Esophagus squamous epithelium (tissue), 5 donors: ENCODE data around the gene PTPN6. TPM values are rescaled to one million over a fixed set of nuclear protein-coding genes. Genes with fewer than 3 reads are reported as not detected.
"Not testable (repeated sequence)": the region's sequence is repeated elsewhere in the genome, so short reads cannot be mapped to it uniquely, and the experiment has no call there.

Source experiments
- DNase-seq: peaks from one replicate; lab custom pipeline; 2025; lab: John Stamatoyannopoulos, UW
- H3K27ac ChIP-seq, 4 donors: fragments of 200-600 bp; sonication (generic); one replicate each; pipeline ENCODE4 v1.5.1; 2016 to 2019; ENCODE audit warnings: mild to moderate bottlenecking in 1 of 4
- H3K27me3 ChIP-seq, 4 donors: fragments of 200-600 bp; sonication (generic); 1 replicate in 3 of 4; 2 replicates in 1 of 4; pipeline versions ENCODE4 v1.5.1 to v1.6.0; 2017 to 2021; ENCODE audit warnings: antibody characterized with exemption in 1 of 4
- H3K36me3 ChIP-seq, 3 donors: fragments of 200-600 bp; sonication (generic); one replicate each; pipeline ENCODE4 v1.5.1; 2016 to 2019
- H3K4me1 ChIP-seq, 3 donors: fragments of 200-600 bp; sonication (generic); one replicate each; pipeline ENCODE4 v1.5.1; 2017 to 2019
- H3K4me3 ChIP-seq, 4 donors: fragments of 200-600 bp; sonication (generic); 1 replicate in 3 of 4; 2 replicates in 1 of 4; pipeline ENCODE4 v1.5.1; 2016 to 2019; ENCODE audit warnings: mild to moderate bottlenecking in 2 of 4, moderate library complexity in 1 of 4
- H3K9me3 ChIP-seq, 3 donors: fragments of 200-600 bp; sonication (generic); one replicate each; pipeline ENCODE4 v1.5.1; 2016 to 2019
- POLR2A ChIP-seq, 4 donors: fragments of 450-650 bp; IDR thresholded peaks; one replicate each; pipeline ENCODE4 v1.6.1; 2017; ENCODE audit warnings: antibody characterized with exemption in 4 of 4, mild to moderate bottlenecking in 4 of 4, moderate library complexity in 3 of 4
- WGBS, 2 donors: methylation state at CpG; one replicate each; pipeline ENCODE4 v1.1.5; 2018; 5-methylcytosine and 5-hydroxymethylcytosine counted together
- intact Hi-C: fragments of 100-400 bp; cut with DNase I; formaldehyde crosslinking; loops from one replicate; pipeline ENCODE4 v1.15.0; 2022
- total RNA-seq, 4 donors: library from RNA; depleted of rRNA; stranded (reverse); fragments of >200 nt; gene quantifications; one replicate each; pipeline ENCODE4 v1.1.0, GENCODE V29; 2016
- TF ChIP-seq, protein P1 (sequence below), 6 experiments: fragments of 450-650 bp in 4 of 6; fragments of 200-600 bp in 2 of 6; sonication (generic) in 2 of 6; IDR thresholded peaks; one replicate each; pipeline ENCODE4 v1.5.1; 2016 to 2019; ENCODE audit warnings: antibody characterized with exemption in 6 of 6, mild to moderate bottlenecking in 4 of 6, moderate library complexity in 4 of 6
- donor health status: DM: yes; HTN: yes; CAD: no.

Gene PTPN6
- total RNA-seq, 4 donors from 2014 or later = 11.0 to 29.7 (median 21.5) TPM

DNA sequence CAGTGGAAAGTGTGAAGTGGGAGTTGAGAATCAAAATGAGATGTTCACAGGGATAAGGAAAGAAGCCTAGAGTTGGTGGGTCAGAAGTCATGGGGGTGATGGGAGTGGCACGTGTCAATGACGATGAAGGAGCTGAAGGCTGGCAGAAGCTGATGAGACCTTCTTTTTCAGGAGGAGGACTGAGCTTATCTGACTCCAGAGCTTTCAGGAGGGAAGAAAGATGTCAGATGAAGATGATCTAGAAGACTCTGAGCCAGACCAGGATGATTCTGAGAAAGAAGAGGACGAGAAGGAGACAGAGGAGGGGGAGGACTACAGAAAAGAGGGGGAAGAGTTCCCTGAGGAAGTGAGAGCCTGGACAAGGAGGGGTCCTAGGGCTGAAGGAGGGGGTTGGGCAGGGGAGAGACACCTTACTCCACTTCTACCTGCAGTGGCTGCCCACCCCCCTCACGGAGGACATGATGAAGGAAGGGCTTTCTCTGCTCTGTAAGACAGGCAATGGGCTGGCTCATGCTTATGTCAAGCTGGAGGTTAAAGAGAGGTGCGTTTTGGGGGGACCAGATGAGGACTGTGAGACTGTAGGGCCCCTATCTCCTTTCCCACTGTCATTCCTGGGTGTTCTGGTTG lies 45.6 kb upstream of the PTPN6 start:
- Histone ChIP-seq H3K9me3 (no peaks in the 10 kb centered on the region), H3K36me3 (peaks cover 0 to 15% (median 0%) of the 10 kb centered on the region in 3 donors), H3K27me3 (no peaks in the 10 kb centered on the region), H3K27ac (peak overlapping the region; percentile 81 to 87 (median 84)), H3K4me3 (peak overlapping the region; percentile 56 to 83 (median 66)), H3K4me1 (peaks cover 0 to 17% (median 9%) of the 10 kb centered on the region in 3 donors)
- TF ChIP-seq, protein P1, sequence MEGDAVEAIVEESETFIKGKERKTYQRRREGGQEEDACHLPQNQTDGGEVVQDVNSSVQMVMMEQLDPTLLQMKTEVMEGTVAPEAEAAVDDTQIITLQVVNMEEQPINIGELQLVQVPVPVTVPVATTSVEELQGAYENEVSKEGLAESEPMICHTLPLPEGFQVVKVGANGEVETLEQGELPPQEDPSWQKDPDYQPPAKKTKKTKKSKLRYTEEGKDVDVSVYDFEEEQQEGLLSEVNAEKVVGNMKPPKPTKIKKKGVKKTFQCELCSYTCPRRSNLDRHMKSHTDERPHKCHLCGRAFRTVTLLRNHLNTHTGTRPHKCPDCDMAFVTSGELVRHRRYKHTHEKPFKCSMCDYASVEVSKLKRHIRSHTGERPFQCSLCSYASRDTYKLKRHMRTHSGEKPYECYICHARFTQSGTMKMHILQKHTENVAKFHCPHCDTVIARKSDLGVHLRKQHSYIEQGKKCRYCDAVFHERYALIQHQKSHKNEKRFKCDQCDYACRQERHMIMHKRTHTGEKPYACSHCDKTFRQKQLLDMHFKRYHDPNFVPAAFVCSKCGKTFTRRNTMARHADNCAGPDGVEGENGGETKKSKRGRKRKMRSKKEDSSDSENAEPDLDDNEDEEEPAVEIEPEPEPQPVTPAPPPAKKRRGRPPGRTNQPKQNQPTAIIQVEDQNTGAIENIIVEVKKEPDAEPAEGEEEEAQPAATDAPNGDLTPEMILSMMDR (IDR thresholded peaks at IDR 0.05) = no peak
- no peak for TF ChIP-seq POLR2A (IDR thresholded peaks at IDR 0.05)
- intact Hi-C loops = no loop called here
- 62 to 66% methylated on average over 5 of the region's 5 CpGs for WGBS, 2 donors
- DNase-seq = no peak

GRCh38 chr12:6908141-6908540 lies 43.0 kb upstream of the PTPN6 start:
- WGBS, 2 donors = 93 to 100% methylated on average over 1 to 11 of the region's 11 CpGs
- H3K27ac ChIP-seq, H3K4me3 ChIP-seq, H3K27me3 ChIP-seq, DNase-seq, H3K9me3 ChIP-seq, intact Hi-C loops: not testable (repeated sequence)
- peaks cover 0 to 15% (median 0%) of the 10 kb centered on the region in 3 donors for H3K36me3 ChIP-seq
- H3K4me1 ChIP-seq = peaks cover 0 to 17% (median 9%) of the 10 kb centered on the region in 3 donors

DNA sequence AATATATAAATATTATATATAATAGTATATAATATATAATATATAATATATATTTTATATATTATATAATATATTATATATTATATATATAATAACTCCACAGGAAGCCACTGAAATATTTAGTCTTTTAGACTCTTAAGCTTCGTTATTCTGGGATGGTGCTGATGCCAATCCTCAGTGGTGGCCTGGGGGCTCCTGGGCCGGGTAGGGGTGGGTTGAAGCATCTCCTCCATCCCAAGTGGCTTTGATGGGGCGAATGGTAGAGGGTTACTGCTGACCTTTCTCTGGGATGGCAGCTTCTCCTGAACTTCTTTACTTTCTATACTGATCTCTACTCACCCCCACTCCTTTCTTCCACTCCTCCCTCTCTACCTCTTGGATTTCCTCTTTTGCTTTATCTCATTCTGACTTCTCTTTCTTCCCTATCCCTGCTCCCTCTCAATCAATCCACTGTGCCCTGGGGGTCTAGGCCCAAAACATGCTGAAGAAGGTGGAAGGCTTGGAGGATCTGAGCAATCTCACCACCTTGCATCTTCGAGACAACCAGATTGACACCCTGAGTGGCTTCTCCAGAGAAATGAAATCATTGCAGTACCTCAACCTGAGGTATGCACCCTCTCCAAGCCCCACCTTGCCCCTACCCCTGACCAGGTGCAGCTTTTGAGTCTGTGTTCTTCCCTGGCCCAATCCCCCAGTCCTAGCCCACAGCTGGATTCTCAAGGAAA lies 41.6 kb upstream of the PTPN6 start:
- TF ChIP-seq, protein P1 (IDR thresholded peaks at IDR 0.05) = no peak
- no peak for TF ChIP-seq POLR2A (IDR thresholded peaks at IDR 0.05)
- H3K36me3 ChIP-seq = peaks cover 0 to 15% (median 0%) of the 10 kb centered on the region in 3 donors

DNA sequence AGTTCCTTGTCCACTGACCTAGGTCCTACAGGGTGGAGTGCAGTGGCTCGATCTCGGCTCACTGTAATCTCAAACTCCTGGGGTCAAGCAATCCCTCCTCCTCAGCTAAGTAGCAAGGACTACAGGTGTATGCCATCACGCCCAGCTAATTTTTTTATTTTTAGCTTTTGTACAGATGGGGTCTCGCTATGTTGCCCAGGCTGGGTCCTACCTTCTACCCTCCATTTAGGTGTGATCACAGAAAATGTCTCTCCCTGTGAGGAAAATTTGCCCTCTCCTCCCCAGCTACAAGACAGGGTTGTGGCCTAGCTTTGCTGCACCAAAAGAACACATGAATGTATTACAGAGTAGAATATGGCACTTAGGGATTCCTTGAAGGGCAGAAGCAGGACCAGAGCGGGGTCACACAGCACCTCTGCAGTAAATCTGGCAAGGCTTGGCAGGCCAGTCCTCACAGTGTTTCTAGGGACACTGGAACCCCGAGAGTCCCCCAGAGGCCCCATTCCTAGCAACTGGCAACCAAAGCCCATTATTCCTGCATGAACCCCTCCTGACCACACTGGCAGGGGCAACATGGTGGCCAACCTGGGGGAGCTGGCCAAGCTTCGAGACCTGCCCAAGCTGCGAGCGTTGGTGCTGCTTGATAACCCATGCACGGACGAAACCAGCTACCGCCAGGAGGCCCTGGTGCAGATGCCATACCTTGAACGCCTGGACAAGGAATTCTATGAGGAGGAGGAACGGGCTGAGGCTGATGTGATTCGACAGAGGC lies 38.8 kb upstream of the PTPN6 start:
- Histone ChIP-seq H3K27ac (no peak overlapping the region), H3K27me3 (peaks cover 0 to 10% (median 0%) of the 10 kb centered on the region in 4 donors), H3K9me3 (no peaks in the 10 kb centered on the region), H3K36me3 (peaks cover 0 to 19% (median 0%) of the 10 kb centered on the region in 3 donors), H3K4me3 (no peak overlapping the region), H3K4me1 (peaks cover 13 to 28% (median 14%) of the 10 kb centered on the region in 3 donors)
- DNase-seq = no peak
- intact Hi-C loops = no loop called here
- WGBS, 2 donors = 82 to 91% methylated on average over 10 to 13 of the region's 15 CpGs
- no peak for TF ChIP-seq POLR2A (IDR thresholded peaks at IDR 0.05)
- TF ChIP-seq, protein P1 (IDR thresholded peaks at IDR 0.05) = no peak

More for the DNA sequence above, 41.6 kb upstream of the PTPN6 start:
- H3K27ac ChIP-seq = no peak overlapping the region
- intact Hi-C loops = no loop called here
- DNase-seq = no peak
- peaks cover 6 to 21% (median 12%) of the 10 kb centered on the region in 3 donors for H3K4me1 ChIP-seq
- H3K9me3 ChIP-seq = no peaks in the 10 kb centered on the region
- peaks cover 0 to 10% (median 0%) of the 10 kb centered on the region in 4 donors for H3K27me3 ChIP-seq
- WGBS, 2 donors = 85 to 90% methylated on average over 3 to 4 of the region's 4 CpGs
- H3K4me3 ChIP-seq = no peak overlapping the region

DNA sequence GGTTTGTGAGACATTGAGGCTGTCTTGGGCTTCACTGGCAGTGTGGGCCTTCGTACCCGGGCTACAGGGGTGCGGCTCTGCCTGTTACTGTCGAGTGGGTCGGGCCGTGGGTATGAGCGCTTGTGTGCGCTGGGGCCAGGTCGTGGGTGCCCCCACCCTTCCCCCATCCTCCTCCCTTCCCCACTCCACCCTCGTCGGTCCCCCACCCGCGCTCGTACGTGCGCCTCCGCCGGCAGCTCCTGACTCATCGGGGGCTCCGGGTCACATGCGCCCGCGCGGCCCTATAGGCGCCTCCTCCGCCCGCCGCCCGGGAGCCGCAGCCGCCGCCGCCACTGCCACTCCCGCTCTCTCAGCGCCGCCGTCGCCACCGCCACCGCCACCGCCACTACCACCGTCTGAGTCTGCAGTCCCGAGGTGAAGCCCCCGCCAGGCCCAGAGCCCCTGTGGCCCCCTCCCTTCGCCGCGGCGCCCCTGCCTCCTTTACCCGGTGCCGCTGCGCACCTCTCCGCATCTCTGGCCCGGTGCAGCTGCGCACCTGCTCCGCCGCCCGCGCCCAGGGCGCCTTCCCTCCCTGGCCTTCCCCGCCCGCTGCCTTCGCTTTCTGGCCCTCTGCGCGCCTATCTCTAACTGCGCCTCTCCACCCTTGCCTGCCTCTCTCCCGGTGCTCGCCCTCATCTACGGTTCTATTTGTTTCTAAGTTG lies 36.8 kb upstream of the PTPN6 start, which contains the start of gene ENO2:
Gene ENO2 (plus strand): TSS at position 335 of the 701 bp plus-strand sequence. CDS start 1,253 bp downstream, outside the sequence.
- TF ChIP-seq POLR2A (IDR thresholded peaks at IDR 0.05) = peak in 1 of 4 donors; percentile 47
- TF ChIP-seq, protein P1 (IDR thresholded peaks at IDR 0.05) = no peak
- DNase-seq = no peak
- Histone ChIP-seq H3K4me1 (peaks cover 13 to 28% (median 14%) of the 10 kb centered on the region in 3 donors), H3K4me3 (peak within 1 kb of the TSS; percentile 50 to 77 (median 62)), H3K36me3 (peaks cover 0 to 30% (median 0%) of the 10 kb centered on the region in 3 donors), H3K27me3 (peaks cover 0 to 10% (median 0%) of the 10 kb centered on the region in 4 donors), H3K9me3 (no peaks in the 10 kb centered on the region), H3K27ac (peak within 1 kb of the TSS; percentile 53 to 89 (median 80))
- intact Hi-C loops = no loop called here
- 0 to 3% methylated on average over 11 to 55 of the region's 68 CpGs for WGBS, 2 donors
